HG03342 (cell line): ENCODE results near the gene ZBTB24.
A peak's percentile ranks its signal among the peaks of the same experiment; 100 is the strongest.

Source experiments
- ATAC-seq: cut with Tn5 transposase; IDR thresholded peaks from one replicate; pipeline ENCODE4 v1.9.1; 2021; ENCODE audit warnings: mild to moderate bottlenecking, moderate library complexity; ENCODE audit not compliant: unreplicated experiment

Gene ZBTB24

DNA sequence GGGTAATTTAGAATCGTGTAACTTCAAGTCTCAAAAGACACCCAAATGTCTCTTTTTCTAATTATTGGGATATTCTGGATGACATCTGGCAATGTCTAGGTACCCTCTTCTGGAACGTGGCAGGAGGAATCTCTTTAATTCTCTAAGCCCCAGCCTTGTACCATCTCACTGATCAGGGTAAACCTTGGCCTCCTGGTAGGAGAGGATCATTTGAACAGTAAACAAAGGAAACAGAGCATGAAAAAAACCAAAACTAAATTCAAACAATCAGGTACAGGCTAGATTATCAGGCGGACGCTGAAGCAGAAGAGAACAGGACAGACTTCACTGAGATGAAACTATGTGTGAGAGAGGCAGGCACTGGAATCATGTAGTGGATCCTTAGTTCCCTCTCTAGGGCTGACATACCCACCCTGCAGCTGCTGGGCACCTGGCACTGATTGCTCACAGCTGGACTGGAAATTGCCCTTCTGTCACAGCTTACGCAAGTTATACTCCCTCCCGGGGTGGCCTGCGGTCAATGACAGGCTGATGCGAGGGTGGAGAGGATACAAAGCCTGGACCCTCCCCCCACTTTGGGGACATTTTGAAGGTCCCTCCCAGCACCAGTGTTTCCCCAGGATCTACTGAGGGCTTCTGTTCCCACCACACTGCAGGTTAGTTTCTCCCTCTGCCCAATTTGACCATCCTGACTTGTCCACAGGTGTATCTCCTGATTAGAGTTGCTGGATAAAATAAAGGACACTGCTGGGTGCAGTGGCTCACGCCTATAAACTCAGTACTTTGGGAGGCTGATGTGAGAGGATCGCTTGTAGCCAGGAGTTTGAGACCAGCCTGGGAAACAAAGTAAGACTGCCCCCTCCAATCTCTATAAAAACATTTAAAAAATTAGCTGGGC lies 20.6 kb upstream of the ZBTB24 start:
- ATAC-seq = no peak

DNA sequence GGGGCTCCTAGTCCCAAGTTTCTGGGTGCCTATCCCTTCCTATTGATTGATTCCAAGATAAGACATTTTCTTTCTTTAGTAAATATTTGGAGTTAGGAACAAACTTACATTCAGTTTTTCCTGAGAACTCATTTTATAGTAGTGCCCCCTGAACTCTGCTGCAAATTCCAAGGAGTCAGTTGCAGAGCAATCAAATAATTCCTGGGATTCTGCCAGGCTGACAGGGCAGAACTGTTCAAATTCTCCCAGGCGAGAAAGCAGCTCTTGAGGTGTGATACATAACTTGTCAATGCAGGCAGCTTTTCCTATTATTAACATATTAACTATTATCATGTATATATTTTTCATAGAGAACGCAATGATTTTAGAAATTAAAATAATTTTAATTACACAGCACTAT lies 15.9 kb upstream of the ZBTB24 start:
- ATAC-seq = no peak

DNA sequence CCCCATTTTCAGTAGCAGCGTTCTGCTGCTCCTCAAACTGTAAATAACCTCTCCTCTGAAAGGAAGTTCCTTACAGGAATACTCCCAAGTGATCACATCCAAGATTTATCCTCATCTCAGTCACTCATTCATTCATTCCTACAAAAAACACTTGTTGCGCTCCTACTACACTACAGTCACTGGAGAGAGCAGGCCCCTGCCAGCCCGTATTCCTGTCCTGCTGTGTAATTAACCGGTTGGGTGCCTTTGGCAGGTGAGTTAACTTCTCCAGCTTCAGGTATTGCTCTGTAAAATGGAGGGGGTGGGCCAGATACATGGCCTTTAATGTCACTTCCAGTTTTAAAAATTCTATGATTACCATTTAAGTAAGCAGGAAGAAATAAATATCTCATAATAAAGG lies 15.0 kb upstream of the ZBTB24 start:
- no peak for ATAC-seq

DNA sequence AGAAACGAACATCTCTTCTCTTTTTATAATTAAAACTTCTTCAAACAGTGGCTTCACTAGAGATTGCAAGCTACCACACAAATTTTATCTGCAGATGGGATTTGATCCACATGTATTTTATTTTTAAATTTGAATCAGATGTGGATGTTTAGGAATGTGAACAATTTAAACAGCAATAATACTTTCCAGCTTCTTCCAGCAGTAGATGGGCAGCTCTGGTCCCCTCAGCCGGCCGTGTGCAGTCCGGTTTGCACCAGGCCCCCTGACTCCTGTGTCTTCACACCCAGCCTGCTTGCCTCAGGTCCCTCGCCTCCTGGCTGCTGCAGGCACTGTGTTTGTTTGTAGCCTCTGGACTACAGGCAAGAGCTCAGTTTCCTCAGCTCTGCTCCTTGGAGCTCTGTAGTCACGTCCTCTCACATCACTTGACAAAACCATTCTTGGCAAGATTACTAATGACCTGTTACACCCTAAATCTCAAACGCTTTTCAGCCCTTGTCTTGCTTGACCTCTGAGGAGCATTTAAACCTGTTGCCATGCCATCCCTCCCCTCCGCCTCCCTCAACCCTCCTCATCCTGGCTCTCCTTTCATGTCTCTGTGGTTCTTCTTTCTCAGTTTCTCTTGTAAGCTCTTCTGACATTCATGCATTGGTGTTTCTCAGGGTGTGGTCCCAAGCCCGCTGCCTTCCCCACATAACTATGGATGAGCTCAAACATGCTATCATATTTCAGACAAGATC lies 13.2 kb upstream of the ZBTB24 start:
- no peak for ATAC-seq

DNA sequence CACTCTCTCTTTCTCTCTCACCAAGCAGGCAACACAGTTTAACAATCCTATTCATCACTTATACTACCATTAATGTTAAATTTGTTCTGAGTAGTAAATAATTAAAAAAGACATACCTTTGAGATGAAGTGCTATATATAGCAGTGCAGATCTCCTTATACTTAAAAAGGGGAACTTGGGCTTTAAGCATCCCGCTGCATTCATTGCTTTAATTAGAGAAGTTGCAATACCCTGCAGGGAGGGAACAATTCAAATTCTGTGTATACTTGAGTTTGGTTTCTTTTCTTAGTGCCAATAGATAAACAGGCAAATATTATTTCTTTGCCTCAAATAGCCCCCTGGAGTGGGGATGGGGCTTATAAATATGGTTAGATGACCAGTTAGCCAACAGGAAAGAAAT lies 10.8 kb upstream of the ZBTB24 start:
- ATAC-seq = no peak

DNA sequence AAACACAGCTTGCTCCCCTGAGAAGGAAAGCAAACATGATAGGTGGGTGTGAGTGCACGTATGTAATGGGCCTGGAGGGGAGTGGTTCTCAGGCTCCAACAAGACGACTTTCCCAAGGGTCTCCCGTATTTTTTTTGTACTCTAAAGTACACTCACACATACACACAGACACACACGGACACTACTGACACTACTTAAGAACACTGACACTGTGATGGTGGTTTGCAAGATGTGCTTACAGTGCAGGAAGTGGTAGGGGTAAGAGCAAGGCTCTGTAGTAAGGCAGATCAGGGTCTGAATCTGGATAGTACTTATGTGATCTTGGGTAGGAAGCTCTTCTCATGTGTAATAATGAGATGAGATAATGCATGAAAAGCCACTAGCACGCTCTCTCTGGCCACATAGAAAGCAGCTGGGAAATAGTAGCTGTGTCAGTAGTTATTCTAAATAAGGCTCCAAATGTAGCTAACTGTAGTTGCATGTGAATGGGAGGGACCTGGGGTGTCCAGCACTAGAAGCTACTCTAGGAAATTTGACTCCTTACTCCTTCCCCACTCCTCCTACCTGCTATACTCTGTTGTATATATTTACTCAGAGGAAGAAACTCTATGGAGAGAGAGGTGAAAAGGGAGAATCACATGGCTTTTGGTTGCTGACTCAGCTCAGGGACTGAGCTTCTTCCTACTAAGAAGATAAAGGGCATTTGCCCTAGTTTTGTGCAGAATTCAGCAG lies 8.4 kb upstream of the ZBTB24 start:
- ATAC-seq = no peak

DNA sequence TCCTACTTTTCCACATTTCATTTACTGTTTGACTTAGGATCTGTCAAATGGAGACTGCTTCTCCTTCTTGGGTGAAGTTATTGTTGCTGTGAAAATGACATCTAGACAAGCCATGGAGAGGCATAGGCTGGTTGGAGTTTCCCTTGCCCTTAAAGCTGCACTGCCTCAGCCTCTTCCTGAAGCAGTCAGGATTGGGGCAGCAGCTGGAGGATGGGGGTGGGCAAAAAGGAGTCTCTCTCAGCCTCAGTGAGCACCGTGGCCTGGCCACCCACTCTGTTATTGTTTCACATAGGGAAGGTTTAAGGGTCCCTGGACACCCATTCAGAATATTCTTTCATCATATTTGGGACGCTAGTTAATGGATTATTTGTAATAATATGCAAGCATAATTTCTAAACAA lies 7.7 kb upstream of the ZBTB24 start:
- ATAC-seq = no peak

DNA sequence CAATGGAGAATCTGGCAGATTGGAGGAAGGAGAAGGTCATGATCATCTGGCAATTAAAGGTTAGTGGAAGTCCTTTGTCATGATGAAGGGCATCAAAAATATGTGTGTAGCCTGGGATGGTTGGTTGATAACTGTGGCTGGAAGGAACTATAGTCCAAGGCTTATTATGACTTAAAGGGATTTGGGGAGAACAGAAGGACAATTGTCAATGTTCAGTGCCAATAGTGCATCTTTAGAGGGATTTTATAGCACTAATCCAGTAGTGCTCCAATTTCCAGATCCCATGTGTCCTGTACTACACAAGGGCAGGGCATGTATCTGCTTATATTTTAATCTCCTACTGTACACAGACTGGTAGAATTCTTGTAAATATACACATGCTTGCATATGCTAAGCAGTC lies 5.0 kb upstream of the ZBTB24 start:
- no peak for ATAC-seq

DNA sequence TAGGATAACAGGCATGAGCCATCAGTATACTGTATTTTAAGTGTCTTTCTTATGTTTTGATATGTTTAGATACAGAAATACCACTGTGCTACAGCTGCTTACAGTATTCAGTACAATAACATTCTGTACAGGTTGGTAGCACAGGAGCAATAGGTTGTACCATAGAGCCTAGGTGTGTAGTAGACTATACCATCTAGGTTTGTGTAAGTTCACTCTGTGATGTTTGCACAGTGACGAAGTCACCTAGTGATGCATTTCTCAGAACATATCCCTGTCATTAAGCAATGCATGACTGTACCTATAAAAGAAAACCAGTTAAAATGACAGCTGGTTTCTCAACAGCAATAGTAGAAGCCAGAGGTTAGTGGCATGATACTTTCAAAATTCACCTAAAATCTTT lies 3.0 kb upstream of the ZBTB24 start:
- ATAC-seq = no peak

DNA sequence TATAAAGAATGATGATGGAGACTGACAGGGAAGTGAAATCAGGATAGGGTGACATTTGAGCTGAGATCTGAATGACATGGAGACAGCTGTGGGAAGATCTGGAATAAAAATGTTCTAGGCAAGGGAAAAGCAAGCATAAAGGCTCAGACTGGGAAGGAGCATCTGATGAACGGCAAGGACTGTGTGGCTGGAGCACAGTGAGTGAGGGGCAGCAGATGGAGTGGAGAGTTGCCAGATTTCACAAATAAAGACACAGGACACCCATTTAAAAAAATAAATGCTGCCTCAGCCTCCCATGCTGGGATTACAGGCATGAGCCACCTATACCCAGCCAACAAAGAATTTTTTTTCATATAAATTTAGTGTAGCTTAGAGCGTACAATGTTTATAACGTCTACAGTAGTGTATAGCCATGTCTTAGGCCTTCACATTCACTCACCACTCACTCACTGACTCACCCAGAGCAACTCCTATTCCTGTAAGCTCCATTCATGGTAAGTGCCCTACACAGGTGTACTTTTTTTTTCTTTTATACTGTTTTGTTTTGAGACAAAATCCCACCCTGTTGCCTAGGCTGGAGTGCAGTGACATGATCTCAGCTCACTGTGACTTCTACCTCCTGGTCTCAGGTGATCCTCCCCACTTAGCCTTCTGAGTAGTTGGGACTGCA lies 2.4 kb upstream of the ZBTB24 start:
- no peak for ATAC-seq

DNA sequence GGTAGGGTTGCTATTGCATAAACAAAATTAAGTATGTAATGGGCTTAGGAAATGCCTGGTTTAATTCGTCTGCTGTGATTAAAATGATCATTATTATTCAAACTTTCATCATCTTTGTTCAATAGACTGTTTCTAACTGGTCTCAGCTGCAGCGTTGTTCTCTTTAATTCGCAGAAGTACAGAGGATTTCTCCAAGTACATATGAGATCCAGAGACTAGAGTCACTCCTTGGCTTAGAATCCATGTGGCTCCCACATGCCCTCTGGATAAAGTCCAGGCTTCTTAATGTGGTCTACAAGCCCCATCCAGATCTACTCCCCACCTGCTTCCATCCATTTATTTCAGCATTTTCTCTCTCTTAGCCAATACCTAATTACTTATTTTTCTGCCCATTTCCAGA lies 1.1 kb upstream of the ZBTB24 start:
- no peak for ATAC-seq

DNA sequence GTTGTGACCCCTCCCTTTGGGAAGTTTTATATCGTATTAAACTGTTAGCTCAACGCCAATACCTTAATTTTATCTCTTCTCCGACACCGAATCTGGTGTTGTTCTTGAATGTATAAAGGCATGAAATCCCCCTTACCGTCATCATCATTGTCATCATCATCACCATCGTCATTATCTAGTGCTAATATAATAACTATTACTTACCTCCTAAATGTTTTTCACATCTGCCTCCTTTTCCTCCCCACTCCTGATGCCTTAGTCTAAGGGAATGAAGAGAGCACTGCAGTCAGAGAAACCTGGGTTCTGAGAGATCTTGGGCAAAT lies 677 bp upstream of the ZBTB24 start:
- peak; percentile 4 for ATAC-seq

DNA sequence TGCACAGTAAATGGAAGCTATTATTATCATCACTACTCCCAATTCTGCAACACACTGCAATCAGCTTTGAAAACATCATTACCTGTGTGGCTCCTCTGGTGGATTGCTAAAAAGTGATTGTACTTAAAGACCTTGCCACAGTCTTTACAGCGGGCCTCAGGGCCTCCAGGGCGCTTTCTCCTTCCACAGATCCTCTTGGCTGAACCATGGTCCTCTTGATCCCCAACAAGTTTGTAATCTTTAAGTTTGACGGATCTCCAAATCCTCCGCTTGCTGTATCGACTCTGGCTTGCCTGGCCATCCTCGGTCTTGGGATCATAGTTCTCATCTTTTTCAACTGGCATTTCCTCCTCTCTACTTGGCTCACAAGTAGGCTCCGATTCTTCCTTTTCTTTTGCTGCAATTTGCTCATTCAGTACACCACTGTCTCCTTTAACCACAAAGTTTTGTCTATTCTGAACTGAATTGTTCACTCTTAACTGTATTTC lies 2.0 kb downstream of the ZBTB24 start:
- no peak for ATAC-seq

DNA sequence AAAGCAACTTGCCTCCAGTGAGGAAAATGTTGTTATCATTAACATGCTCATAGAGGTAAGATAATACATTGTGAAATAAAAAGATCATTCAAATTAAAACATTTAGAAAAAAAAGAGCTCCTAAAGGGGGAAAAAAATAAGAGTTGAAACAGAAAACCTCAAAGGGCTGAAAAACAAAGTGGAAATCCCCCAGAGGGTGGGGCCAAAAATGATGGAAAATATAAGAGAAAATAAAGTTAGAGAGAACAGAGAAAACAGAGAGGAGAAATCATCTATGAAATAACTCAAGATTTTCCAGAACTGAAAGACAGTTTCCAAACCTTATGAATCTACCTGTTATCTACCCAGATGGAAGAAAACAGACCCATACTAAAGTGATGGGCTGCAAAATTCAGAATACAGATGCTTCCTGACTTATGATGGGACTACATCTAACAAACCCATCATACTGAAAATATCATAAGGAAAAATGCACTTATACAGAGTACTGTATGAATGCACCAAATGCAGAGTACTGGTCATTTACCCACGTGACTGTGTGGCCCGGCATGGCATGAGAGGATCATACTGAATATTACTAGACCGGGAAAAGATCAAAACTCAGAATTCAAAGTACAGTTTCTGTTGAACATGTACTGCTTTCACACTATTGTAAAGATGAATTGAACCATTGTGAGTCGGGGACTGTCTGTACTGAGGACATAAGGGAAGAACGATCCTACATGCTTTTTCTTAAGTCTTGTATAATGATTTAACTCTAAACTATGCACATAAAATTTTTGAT lies 4.0 kb downstream of the ZBTB24 start:
- no peak for ATAC-seq

DNA sequence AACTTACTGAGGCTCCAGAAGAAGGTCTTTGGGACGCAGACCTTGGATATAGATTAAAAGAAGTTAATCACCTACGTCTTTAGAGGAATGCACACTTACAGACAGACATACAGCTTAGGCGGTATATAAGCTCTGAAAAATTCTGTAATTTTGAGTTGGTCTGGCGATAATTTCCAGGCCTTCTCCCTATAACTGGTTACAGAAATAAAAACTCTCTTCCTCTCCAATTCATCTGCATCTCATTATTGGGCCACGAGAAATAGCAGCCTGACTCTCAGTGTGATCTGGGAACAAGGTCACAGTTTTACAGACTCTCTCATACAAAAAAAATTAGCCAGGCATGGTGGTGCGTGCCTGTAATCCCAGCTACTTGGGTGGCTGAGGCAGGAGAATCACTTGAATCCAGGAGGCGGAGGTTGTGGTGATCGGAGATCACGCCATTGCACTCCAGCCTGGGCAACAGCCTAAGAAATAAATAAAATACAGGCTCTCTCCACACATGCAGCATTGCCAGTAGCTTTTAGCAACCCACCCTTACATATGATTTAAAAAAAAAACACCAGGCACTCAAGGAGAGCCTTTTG lies 4.7 kb downstream of the ZBTB24 start:
- ATAC-seq = no peak

DNA sequence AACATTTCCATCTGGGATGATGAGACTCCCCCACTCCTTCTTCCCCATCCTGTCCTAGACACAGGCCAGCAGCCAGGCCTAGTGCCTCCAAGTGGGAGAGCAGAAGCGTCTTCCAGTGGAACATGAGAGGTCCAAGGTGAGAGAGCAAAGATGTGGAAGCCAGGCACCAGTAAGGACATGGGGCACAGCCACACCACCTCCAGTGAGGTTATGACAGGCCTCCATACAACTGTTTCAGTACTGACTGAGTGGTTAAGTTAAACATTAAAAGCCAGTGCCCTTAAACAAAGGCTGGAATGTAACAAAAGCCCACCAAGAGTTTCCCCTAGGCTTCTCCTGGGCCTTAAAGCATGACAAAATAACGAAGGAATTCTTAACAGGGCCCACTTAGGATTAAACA lies 5.3 kb downstream of the ZBTB24 start:
- peak; percentile 58 for ATAC-seq

DNA sequence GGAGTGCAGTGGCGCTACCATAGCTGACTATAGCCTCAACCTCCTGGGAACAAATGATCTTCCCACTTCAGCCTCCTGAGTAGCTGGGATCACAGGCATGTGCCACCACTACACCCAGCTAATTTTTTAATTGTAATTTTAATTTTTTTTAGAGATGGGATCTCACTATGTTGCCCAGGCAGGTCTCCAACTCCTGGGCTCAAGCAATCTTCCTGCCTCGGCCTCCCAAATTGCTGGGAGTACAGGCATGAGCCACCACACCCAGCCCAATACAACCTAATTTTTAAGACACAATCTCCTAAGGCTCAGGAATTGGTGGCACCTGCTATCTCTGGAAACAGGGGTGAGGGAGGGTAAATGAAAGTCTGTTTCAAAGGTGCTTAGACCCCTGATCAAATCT lies 5.8 kb downstream of the ZBTB24 start:
- no peak for ATAC-seq

DNA sequence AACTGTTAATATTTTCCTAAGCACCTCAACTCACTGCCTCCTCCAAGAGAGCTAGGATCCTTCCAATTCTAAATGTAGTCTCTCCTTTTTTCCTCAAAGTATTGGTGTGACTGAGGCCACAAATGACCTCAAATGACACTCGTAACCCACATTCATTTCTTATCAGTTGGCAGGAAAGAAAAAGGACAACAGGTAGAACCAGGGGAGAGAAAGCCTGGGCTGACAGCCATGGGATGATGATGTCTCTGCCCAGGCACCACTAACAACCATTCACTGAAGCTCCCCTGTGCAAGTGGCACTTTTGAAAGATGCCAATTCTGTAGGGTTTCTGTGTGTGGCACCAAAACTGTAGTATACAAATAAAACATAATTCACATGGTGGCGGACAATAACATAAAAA lies 7.4 kb downstream of the ZBTB24 start:
- ATAC-seq = no peak

DNA sequence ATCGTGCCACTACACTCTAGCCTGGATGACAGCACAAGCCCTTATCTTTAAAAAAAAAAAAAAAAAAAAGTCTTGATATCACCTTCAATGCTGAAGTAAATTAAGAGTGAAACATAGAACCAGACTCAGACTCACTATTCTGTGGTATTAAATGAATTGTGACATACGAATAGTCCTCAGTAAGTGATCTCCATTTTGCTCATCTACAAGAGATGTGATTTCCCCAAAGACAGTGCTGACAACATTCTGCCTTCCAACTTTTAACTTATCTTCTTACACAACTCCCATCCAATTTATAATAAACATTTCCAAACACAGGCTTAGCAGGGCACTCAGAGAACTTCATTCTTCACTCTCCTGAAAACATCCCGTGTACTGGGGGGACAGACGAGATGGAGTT lies 8.0 kb downstream of the ZBTB24 start:
- no peak for ATAC-seq

DNA sequence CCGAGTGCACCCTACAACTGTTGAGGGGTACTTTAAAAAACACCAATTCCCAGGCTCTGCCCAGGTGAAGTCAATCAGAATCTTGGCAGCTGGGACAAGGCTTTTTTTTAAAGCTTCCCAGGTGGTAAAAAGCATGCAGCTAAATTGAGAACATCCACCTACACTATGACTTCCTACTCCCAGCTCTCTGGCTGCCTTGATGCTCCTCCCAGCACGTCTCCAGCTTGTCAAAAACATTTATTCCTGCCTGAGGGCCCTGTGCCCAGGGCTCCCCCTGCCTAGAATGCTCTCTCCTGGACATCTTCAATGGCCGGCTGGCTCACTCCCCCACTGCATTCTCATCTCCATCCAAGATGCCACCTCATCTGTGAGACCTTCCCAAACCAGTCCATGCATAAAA lies 9.9 kb downstream of the ZBTB24 start:
- ATAC-seq = no peak
